Stomach (tissue), 9 donors: ENCODE results near the gene MYO9B. TPM values are rescaled to one million over a fixed set of nuclear protein-coding genes. Genes with fewer than 3 reads are reported as not detected.

Experiments used
- DNase-seq, 2 donors: peaks; one replicate each; pipeline versions ENCODE4 v3.0.0 to v3.0.0-alpha.2; 2013 to 2019
- H3K27ac ChIP-seq, 5 donors: fragments of 200-600 bp in 4 of 5; sonication (generic) in 4 of 5; one replicate each; pipeline ENCODE4 v1.5.1; 2013 to 2019; ENCODE audit warnings: mild to moderate bottlenecking in 1 of 5, moderate library complexity in 1 of 5
- H3K27me3 ChIP-seq, 3 donors: fragments of 200-600 bp; sonication (generic); one replicate each; pipeline ENCODE4 v1.5.1; 2017 to 2019; ENCODE audit warnings: mixed run types in 1 of 3
- H3K36me3 ChIP-seq, 4 donors: fragments of 200-600 bp; sonication (generic); 1 replicate in 3 of 4; 2 replicates in 1 of 4; pipeline ENCODE4 v1.5.1; 2016 to 2019
- H3K4me1 ChIP-seq, 4 donors: fragments of 200-600 bp; sonication (generic); one replicate each; pipeline ENCODE4 v1.5.1; 2016 to 2019
- H3K4me3 ChIP-seq, 4 donors: fragments of 200-600 bp; sonication (generic) in 3 of 4; one replicate each; pipeline ENCODE4 v1.5.1; 2016 to 2019; ENCODE audit warnings: mild to moderate bottlenecking in 1 of 4
- H3K9me3 ChIP-seq, 4 donors: fragments of 200-600 bp; sonication (generic); one replicate each; pipeline ENCODE4 v1.5.1; 2016 to 2019
- CTCF ChIP-seq, 7 experiments: fragments of 450-650 bp in 4 of 7; fragments of 200-600 bp in 3 of 7; sonication (generic) in 3 of 7; IDR thresholded peaks; one replicate each; pipeline ENCODE4 v1.5.1; 2016 to 2019; ENCODE audit warnings: antibody characterized with exemption in 7 of 7, control low read depth in 2 of 7, mild to moderate bottlenecking in 1 of 7
- EP300 ChIP-seq: sonication (generic); formaldehyde crosslinking; IDR thresholded peaks from one replicate; pipeline ENCODE4 v1.6.1; 2017; ENCODE audit warnings: antibody characterized with exemption
- POLR2A ChIP-seq, 4 donors: fragments of 450-650 bp; IDR thresholded peaks; one replicate each; pipeline ENCODE4 v1.6.1; 2016; ENCODE audit warnings: antibody characterized with exemption in 4 of 4, control low read depth in 2 of 4, mild to moderate bottlenecking in 1 of 4, moderate library complexity in 1 of 4
- POLR2AphosphoS5 ChIP-seq, 3 donors: sonication (generic); formaldehyde crosslinking; IDR thresholded peaks; one replicate each; pipeline ENCODE4 v1.6.1; 2016; ENCODE audit warnings: antibody characterized with exemption in 3 of 3
- WGBS, 5 donors: extraction: QIAGEN DNeasy Blood & Tissue Kit in 3 of 5; methylation state at CpG; one replicate each; pipeline versions ENCODE4 v1.1.5 to v1.1.7; 2013 to 2018; 5-methylcytosine and 5-hydroxymethylcytosine counted together
- intact Hi-C: fragments of 100-400 bp; cut with DNase I; formaldehyde crosslinking; loops from one replicate; pipeline ENCODE4 v1.15.1; 2023; ENCODE audit warnings: low total_unique reads
- polyA plus RNA-seq, 3 donors: library from polyadenylated mRNA; stranded (reverse); fragments of 200-250 nt; gene quantifications; one replicate each; pipeline ENCODE4 v1.2.3, GENCODE V29; 2013
- total RNA-seq, 5 donors: library from RNA; depleted of rRNA; stranded (reverse); fragments of >200 nt; gene quantifications; one replicate each; pipeline versions ENCODE4 v1.1.0 to v1.2.3, GENCODE V29; 2014 to 2016
- donor health status: healthy with polysubstance abuse.
- donor health status: Bipolar disorder and iron deficiency.
- donor health status: healthy.

MYO9B gene
- total and polyA plus RNA-seq, 8 donors = 30.2 to 265 (median 62.5) TPM

GRCh38 chr19:17245535-17245984 lies 170.0 kb downstream of the MYO9B start, which contains the start of gene NR2F6:
NR2F6 (minus strand) TSS chr19:17245919; CDS start chr19:17245220, 699 bp downstream.
- Histone ChIP-seq H3K27me3 (no peaks in the 10 kb centered on the region), H3K36me3 (peaks cover 0 to 3% (median 2%) of the 10 kb centered on the region in 4 donors), H3K4me3 (peak within 1 kb of the TSS; percentile 85 to 97 (median 90)), H3K27ac (peak within 1 kb of the TSS; percentile 87 to 95 (median 87)), H3K4me1 (peaks cover 54 to 80% (median 65%) of the 10 kb centered on the region in 4 donors), H3K9me3 (no peaks in the 10 kb centered on the region)
- DNase-seq = no peak
- intact Hi-C loops = no loop called here
- TF ChIP-seq CTCF (IDR thresholded peaks at IDR 0.05) = no peak
- peak in 2 of 3 donors; percentile 76 to 79 for TF ChIP-seq POLR2AphosphoS5 (IDR thresholded peaks at IDR 0.05)
- 0 to 2% (median 0%) methylated on average over 9 to 62 of the region's 72 CpGs; no CpG with 5 or more reads in 1 of the 5 donors for WGBS, 5 donors

- intact Hi-C loops = no loop called here
- peak overlapping the region; percentile 86 to 95 (median 87) for H3K27ac ChIP-seq
- H3K4me3 ChIP-seq = peak overlapping the region; percentile 54 to 95 (median 86)
- DNase-seq = peak in 1 of 2 donors; percentile 61
- no peaks in the 10 kb centered on the region for H3K27me3 ChIP-seq
- H3K36me3 ChIP-seq = no peaks in the 10 kb centered on the region
- no peaks in the 10 kb centered on the region for H3K9me3 ChIP-seq
- H3K4me1 ChIP-seq = peaks cover 42 to 67% (median 53%) of the 10 kb centered on the region in 4 donors
- TF ChIP-seq POLR2AphosphoS5 (IDR thresholded peaks at IDR 0.05) (no peak), EP300 (no peak), POLR2A (IDR thresholded peaks at IDR 0.05) (no peak), CTCF (IDR thresholded peaks at IDR 0.05) (no peak)
- 11 to 20% (median 13%) methylated on average over 20 to 21 of the region's 21 CpGs for WGBS, 5 donors
Measured at GRCh38 chr19:17246681-17247425, 171.3 kb downstream of the MYO9B start.

GRCh38 chr19:17248011-17248776 lies 172.6 kb downstream of the MYO9B start:
- Histone ChIP-seq H3K27ac (peak overlapping the region; percentile 3 to 95 (median 87)), H3K27me3 (no peaks in the 10 kb centered on the region), H3K4me1 (peaks cover 31 to 54% (median 40%) of the 10 kb centered on the region in 4 donors), H3K4me3 (no peak overlapping the region), H3K36me3 (no peaks in the 10 kb centered on the region), H3K9me3 (no peaks in the 10 kb centered on the region)
- 51 to 63% (median 56%) methylated on average over 16 to 21 of the region's 21 CpGs for WGBS, 5 donors
- DNase-seq = peak; percentile 60 to 84
- TF ChIP-seq POLR2AphosphoS5 (IDR thresholded peaks at IDR 0.05) (peak in 1 of 3 donors; percentile 14), EP300 (no peak)
- intact Hi-C loops = no loop called here

GRCh38 chr19:17249887-17250548 lies 174.4 kb downstream of the MYO9B start:
- Histone ChIP-seq H3K27me3 (no peaks in the 10 kb centered on the region), H3K4me1 (peaks cover 23 to 41% (median 26%) of the 10 kb centered on the region in 4 donors), H3K9me3 (no peaks in the 10 kb centered on the region), H3K27ac (no peak overlapping the region), H3K36me3 (no peaks in the 10 kb centered on the region), H3K4me3 (no peak overlapping the region)
- intact Hi-C loops = no loop called here
- TF ChIP-seq EP300 = no peak
- no peak for TF ChIP-seq CTCF (IDR thresholded peaks at IDR 0.05)
- 74 to 91% (median 87%) methylated on average over 8 to 15 of the region's 15 CpGs for WGBS, 5 donors
- no peak for DNase-seq
